Right cardiac atrium (tissue), 5 donors: ENCODE measurements around the gene NBPF15. TPM values are rescaled to one million over a fixed set of nuclear protein-coding genes. Genes with fewer than 3 reads are reported as not detected.
A peak's percentile ranks its signal among the peaks of the same experiment; 100 is the strongest.
"Not testable (repeated sequence)": the region's sequence is repeated elsewhere in the genome, so short reads cannot be mapped to it uniquely, and the experiment has no call there.

Experiments
- ATAC-seq, 2 donors: fragments of 200-7000 bp; cut with Tn5 transposase; one replicate each; pipeline versions ENCODE4 v1.8.0 to v1.9.1; 2020; ENCODE audit warnings: moderate library complexity in 2 of 2, mild to moderate bottlenecking in 1 of 2
- DNase-seq, 3 donors: peaks; one replicate each; pipeline ENCODE4 v3.0.0-alpha.2; 2020
- H3K27ac ChIP-seq: one replicate; pipeline ENCODE4 v1.5.1; 2013; ENCODE audit warnings: mild to moderate bottlenecking, low read length, control low read depth, moderate library complexity
- H3K27me3 ChIP-seq: one replicate; pipeline ENCODE4 v1.6.1; 2013; ENCODE audit not compliant: control insufficient read depth, insufficient read depth
- H3K4me1 ChIP-seq: one replicate; pipeline ENCODE4 v1.6.1; 2013; ENCODE audit warnings: low read length; ENCODE audit not compliant: control insufficient read depth, insufficient read depth
- H3K4me3 ChIP-seq: one replicate; pipeline ENCODE4 v1.5.1; 2013; ENCODE audit warnings: low read length, control low read depth
- H3K9me3 ChIP-seq: one replicate; pipeline ENCODE4 v1.6.1; 2013; ENCODE audit warnings: low read length; ENCODE audit not compliant: control insufficient read depth
- WGBS: extraction: QIAGEN DNeasy Blood & Tissue Kit; methylation state at CpG from one replicate; pipeline ENCODE4 v1.1.7; 2013; 5-methylcytosine and 5-hydroxymethylcytosine counted together
- intact Hi-C, 4 donors: fragments of 100-400 bp; cut with DNase I; formaldehyde crosslinking; loops; one replicate each; pipeline versions ENCODE4 v1.11.0 to v1.14.0; 2022 to 2023
- polyA plus RNA-seq: library from polyadenylated mRNA; stranded (reverse); fragments of 200-250 nt; gene quantifications from one replicate; pipeline ENCODE4 v1.2.3, GENCODE V29; 2013
- total RNA-seq, 4 donors: library from RNA; stranded (reverse); fragmentation: NEBNext Ultra II Directional; extraction: Animal tissue kit (Norgen Biotek cat#: 25700); gene quantifications; one replicate each; pipeline ENCODE4 v1.2.1, GENCODE V29; 2021
- donor health status: healthy with polysubstance abuse.
- donor health status: DM: no; HTN: yes; CAD: no.
- donor health status: DM: no; HTN: no; CAD: no.
- donor health status: DM: no; HTN: yes; CAD: no; lungs with severe emphysema.
- donor health status: DM: yes; HTN: yes; CAD: no.

NBPF15 gene
- total and polyA plus RNA-seq, 5 donors = 9.5 to 15.9 (median 11.3) TPM

DNA sequence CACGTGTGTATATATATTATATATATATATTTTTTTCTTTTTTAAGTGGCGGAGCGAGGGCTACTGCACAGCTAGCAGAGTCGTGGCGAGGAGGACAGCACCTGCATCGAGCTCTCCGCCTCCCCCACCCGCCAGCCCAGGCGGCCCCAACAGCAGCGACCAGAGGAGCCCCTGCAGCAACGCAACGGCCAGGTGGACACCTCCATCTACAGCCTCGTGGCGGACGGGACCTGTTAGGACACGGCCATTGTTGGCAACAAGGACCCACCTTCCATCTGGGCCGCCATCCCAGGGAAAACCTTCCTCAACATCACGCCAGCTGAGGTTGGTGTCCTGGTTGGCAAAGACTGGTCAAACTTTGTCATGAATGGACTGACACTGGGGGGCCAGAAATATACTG lies 19.1 kb downstream of the NBPF15 start:
- ATAC-seq, H3K27ac ChIP-seq, H3K4me1 ChIP-seq, H3K4me3 ChIP-seq, H3K27me3 ChIP-seq, intact Hi-C loops, H3K9me3 ChIP-seq: not testable (repeated sequence)
- WGBS = 98% methylated on average over 18 of the region's 18 CpGs
- DNase-seq = peak in 1 of 3 donors; percentile 45

DNA sequence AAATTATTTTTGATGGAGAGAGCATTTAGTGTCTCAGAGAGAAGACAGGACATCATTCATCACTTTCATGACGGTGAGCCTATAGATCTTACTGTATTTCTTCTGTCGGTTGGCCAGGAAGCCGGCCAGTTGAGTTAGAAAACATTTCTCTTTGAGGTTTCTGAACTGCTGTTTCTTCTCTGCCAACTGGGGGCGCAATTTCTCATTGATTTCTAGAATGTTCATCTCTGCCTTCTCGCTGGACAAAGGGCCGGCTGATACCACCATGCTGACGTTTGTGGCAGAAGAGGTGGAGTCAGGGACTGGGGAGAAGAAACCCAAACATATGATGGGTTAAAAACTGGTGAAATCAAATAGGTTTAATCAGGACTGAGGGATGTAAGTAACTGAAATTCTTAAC lies 21.7 kb downstream of the NBPF15 start:
- WGBS = 34% methylated on average over 6 of the region's 7 CpGs
- H3K27ac ChIP-seq = not testable (repeated sequence)

GRCh38 chr1:144418891-144419694 lies 42.4 kb downstream of the NBPF15 start:
- DNase-seq = peak; percentile 29 to 63 (median 52)
- H3K27ac ChIP-seq, H3K4me3 ChIP-seq, H3K4me1 ChIP-seq, H3K27me3 ChIP-seq, H3K9me3 ChIP-seq, intact Hi-C loops, ATAC-seq: not testable (repeated sequence)
- WGBS = 5% methylated on average over 45 of the region's 46 CpGs

More for the DNA sequence above, 21.7 kb downstream of the NBPF15 start:
- ATAC-seq, H3K9me3 ChIP-seq, intact Hi-C loops, H3K4me3 ChIP-seq, DNase-seq, H3K27me3 ChIP-seq, H3K4me1 ChIP-seq: not testable (repeated sequence)

GRCh38 chr1:144413404-144414118 lies 47.9 kb downstream of the NBPF15 start:
- intact Hi-C loops = not testable (repeated sequence)
- WGBS = 50% methylated on average over 14 of the region's 26 CpGs
- H3K4me3 ChIP-seq = peak overlapping the region; percentile 69

GRCh38 chr1:144412491-144413403 lies 48.7 kb downstream of the NBPF15 start:
- H3K4me1 ChIP-seq, intact Hi-C loops, H3K9me3 ChIP-seq, H3K27me3 ChIP-seq: not testable (repeated sequence)
- WGBS = 3% methylated on average over 39 of the region's 41 CpGs
- DNase-seq (peak; percentile 65 to 80 (median 80)), ATAC-seq (peak; percentile 95 to 98)
- Histone ChIP-seq H3K4me3 (peak overlapping the region; percentile 69), H3K27ac (peak overlapping the region; percentile 95)

More at GRCh38 chr1:144413404-144414118, 47.9 kb downstream of the NBPF15 start:
- not testable (repeated sequence) for H3K27me3 ChIP-seq, H3K27ac ChIP-seq, H3K4me1 ChIP-seq, H3K9me3 ChIP-seq, DNase-seq
- ATAC-seq = peak in 1 of 2 donors; percentile 6

GRCh38 chr1:144412068-144412471 lies 49.4 kb downstream of the NBPF15 start:
- WGBS = 2% methylated on average over 19 of the region's 23 CpGs
- H3K27me3 ChIP-seq, H3K27ac ChIP-seq, H3K9me3 ChIP-seq, intact Hi-C loops, H3K4me1 ChIP-seq: not testable (repeated sequence)
- peak overlapping the region; percentile 69 for H3K4me3 ChIP-seq
- peak; percentile 76 to 92 (median 92) for DNase-seq
- ATAC-seq = peak; percentile 95 to 97

- H3K4me1 ChIP-seq, DNase-seq, H3K4me3 ChIP-seq, intact Hi-C loops, H3K9me3 ChIP-seq, ATAC-seq, H3K27me3 ChIP-seq, H3K27ac ChIP-seq: not testable (repeated sequence)
- 72% methylated on average over 5 of the region's 5 CpGs for WGBS
Measured at GRCh38 chr1:144402807-144403206, 58.7 kb downstream of the NBPF15 start.

DNA sequence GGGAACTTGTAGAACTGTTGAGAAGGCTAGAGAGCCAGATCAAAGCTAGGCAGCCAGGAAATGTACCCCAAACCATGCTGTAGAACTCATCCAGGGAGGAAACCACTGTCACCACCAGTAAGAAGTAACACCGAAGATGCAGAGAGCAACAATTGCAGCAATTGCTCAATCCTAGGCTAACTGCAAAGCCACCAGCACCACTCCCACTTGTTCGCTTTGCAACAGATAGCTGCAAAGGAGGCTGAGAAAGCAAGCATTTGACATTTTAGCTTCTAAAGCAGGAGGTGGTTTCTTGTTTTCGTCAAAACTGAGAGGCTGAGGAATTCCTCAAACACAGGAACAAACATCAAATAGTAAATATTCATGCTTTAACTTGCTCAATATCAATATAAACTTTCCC lies 89.8 kb downstream of the NBPF15 start:
- H3K27ac ChIP-seq, H3K27me3 ChIP-seq, H3K4me3 ChIP-seq, ATAC-seq, H3K9me3 ChIP-seq, intact Hi-C loops, H3K4me1 ChIP-seq, DNase-seq: not testable (repeated sequence)
- no CpG with 5 or more reads among the region's 3 CpGs for WGBS
